Measurements from ENCODE around the gene PRKCA.
"Not testable (repeated sequence)": the region's sequence is repeated elsewhere in the genome, so short reads cannot be mapped to it uniquely, and the experiment has no call there.

Gene PRKCA

DNA sequence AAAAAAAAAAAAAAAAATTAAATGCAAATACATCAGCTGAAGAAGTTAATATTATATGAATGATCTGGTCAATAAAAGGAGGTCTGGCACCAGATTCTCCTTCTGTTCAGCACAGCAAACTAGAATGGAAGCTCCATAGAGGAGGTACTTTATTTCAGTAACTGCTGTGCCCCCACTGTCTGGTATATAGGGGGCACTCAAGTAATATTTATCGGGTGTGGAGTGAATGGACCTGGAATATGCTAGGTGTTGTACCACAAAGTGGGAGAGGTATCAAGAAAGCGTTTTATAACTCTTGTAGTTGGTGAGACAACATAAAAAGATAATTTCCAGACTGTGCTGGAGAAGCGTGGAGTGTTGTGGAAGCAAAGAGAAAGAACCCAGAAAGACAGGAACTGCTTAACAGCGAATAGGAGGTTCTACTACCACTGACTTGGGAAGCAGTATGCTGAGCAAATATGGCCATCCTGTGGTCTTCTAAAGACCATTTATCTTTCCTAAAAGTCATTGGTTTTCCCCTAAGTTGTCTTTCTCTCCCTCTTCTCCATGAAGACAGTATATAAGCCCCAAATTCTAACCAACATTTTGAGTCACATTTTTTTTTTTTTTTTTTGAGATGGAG lies 12.2 kb upstream of the PRKCA start:
- no peak for DNase-seq (ENCODE audit: low spot score)

DNA sequence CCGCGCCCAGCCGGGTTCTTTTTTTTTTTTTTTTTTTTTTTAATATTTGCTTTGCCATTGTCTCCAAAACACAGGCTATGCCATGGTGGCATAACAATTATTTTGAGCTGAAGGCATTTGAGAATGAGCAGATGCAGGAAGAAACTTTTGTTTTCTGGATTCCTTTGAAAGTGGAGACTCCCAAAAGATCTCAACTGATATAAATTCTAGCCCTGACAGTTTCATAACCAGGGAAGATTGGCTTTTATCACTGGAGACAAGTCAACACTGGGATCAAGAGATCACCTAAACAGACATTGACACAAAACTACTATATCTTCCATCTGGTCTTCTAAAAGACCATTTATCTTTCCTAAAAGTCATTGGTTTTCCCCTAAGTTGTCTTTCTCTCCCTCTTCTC lies 10.1 kb upstream of the PRKCA start:
- no peak for DNase-seq (ENCODE audit: low spot score)

DNA sequence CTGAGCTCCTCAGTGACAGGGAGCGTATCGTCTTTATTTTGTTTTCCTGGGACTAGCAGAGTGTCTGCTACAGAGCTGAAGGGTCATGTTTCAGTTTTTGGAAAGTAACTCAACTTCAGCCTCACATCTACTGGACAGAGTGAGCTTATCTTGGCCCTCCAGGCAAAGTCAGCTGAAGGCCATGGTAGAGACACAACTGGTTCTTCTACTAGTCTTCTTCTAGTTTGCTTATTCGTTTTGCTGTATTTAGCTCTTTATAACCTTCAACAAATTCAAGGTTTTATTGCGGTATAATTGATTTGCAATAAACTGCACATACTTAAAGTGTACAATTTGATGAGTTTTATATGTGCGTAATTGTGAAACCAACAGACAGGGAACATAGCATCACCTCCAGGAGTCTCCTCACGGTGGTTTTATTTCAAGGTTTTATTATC lies 6.1 kb upstream of the PRKCA start:
- no peak for DNase-seq (ENCODE audit: low spot score)

DNA sequence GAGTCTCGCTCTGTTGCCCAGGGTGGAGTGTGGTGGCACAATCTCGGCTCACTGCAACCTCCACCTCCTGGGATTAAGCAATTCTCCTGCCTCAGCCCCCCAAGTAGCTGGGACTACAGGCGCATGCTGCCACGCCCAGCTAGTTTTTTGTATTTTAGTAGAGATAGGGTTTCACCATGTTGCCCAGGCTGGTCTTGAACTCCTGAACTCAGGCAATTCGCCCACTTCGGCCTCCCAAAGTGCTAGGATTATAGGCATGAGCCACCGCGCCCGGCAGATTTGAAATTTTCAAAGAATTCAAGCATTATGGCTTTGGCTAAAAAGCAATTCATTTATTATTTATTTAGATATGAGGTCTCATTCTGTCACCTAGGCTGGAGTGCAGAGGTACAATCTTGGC lies 5.0 kb upstream of the PRKCA start:
- not testable (repeated sequence) for DNase-seq (ENCODE audit: low spot score)

DNA sequence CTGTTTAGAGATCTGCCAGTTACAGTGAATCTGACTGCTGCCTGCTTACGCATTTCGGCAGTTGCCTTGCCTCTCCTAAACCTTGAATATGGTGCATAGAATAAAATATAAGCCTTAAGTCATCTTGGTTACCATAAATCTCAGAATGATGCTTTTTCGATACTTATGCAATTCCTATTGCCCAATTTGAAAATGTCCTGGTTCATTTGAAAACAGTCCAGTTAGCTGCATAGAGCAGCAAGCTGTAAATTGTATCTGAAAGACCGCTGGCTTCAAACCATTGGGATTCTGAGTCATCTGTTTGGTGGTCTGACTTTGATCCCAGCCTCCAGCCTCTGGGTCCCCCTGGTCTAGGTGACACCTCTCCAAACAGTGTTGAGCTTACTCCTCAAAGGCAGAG lies 2.7 kb upstream of the PRKCA start:
- no peak for DNase-seq (ENCODE audit: low spot score)

DNA sequence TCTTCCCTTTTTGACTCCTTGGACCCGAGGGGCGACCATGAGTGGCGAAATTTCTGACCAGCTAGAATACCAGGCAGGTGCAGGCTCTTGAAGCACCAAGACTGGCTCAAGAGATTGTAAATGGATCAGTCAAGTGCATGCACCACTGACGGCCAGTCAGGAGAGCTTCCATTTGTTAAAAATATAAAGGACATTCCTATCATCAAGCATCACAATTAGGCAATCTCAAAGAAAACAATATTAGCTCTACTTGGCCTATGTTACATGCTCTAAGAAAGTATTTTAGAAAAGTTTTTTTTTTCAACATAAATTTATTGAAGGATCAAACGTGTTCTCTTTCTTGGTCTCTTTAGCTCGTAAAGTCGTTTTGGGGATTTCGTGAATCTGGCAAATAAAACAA lies 1.5 kb upstream of the PRKCA start:
- no peak for DNase-seq (ENCODE audit: low spot score)

DNA sequence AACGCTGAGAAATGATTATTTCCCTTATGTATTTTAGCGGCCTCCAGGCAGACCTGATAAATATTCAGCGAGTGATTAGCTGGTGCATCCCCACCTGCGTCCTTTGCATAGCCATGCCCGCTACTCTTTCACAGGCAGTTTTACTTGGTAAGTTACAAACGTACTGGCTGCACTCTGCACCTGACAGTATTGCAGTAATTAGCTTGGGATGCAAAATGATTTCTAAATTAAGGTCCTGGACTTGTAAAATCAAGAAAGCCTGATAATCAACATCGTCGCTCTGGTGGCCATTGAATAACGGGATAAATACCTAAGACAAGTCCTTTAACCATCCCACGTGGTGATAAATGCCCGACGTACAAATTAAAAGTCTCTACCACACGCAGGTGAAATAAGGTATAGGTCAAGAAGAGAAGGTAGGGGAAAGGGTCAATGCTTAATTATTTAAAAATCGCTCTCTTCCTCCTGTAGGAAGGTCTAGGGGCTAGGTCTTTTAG lies 998 bp upstream of the PRKCA start:
- DNase-seq (ENCODE audit: low spot score) = no peak

DNA sequence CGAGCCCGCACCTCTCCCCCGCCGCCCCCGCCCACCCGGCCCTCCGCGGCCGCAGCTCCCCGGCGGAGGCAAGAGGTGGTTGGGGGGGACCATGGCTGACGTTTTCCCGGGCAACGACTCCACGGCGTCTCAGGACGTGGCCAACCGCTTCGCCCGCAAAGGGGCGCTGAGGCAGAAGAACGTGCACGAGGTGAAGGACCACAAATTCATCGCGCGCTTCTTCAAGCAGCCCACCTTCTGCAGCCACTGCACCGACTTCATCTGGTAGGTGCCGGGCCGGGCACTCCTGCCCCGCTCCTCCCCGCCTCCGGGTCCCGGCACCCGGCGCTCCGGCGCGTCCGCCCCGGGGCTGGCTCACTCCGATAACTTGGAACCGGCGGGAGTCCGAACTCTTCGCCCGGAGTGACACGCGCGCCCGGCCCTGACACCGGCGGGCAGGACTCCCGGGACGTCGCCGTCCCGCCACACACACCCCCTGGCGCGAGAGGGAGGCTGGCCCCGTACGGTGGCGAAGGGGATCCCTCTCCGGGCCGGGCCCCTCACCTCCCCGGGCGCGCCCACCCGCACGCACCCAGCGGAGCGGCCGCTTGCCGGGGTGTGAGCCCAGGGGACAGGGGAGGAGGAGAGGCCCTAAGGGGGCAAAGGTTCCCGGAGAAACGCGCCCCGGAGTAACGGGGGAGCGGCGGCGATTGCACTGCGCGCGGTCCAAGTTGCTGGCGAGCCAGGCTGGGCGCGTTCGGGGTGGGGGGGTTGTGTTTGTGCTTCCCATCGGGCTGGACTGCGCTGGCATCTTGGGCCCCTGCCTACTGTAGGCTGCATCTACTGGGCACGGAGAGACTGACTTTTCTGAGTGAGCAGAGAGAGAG lies 581 bp downstream of the PRKCA start:
- DNase-seq (ENCODE audit: low spot score) = no peak

DNA sequence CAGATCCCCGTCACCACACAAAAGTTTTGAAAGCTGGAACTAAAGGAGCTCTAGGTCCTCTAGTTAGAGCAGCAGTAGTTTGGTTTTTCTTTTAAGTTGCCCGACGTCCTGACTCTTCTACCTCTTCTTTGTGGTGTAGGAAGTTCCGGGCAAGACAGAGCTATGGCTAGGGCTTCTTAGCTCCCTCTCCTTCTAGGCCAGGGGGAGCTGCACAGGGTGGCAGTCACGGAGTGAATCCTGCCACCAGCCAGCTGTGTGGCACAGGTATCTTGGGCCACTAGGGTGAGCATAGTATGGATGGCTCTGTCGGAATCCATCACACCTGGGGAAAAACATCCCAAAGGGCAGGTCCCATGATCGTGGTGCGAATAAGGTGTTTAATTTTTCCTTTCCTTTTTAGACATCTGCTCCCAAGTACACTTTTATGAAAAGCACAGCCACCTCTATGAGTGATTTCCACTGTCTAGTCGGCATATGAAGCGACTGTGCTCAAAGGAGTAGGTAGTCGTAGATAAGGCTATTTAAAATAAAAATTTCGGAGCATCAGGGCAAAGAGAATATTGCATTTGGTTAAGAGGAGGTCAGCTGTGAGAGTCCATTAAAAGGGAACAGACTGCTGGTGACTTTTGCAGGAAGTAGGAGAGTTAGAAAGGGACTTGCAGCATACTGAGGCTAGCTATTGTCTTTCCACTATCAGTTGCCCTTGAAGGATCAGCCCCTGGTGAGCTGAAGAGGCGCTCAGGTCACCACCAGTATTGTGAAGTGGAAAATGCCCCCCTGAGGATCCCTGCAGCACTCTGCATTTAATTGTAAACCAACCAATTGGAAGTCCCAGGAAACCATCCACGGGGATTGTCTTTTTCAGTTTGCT lies 2.1 kb downstream of the PRKCA start:
- no peak for DNase-seq (ENCODE audit: low spot score)

DNA sequence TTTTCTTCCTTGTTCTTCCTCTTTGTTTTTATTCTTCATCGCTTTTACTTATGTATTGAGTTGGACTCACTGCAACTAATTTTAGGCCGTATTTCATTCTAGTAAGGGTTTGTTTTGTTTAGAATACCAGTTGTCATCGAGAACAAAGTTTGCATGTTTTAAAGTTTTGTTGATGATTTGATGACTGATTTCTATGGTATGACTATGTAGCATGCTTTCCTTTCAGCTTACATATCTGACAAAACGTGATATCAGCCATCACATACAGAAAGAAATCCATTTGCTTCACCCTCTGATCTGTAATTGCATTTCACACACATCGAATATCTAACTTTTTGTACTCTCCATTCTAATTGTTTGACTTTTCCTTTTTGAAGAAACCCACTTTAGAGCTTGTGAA lies 4.0 kb downstream of the PRKCA start:
- DNase-seq (ENCODE audit: low spot score) = no peak

DNA sequence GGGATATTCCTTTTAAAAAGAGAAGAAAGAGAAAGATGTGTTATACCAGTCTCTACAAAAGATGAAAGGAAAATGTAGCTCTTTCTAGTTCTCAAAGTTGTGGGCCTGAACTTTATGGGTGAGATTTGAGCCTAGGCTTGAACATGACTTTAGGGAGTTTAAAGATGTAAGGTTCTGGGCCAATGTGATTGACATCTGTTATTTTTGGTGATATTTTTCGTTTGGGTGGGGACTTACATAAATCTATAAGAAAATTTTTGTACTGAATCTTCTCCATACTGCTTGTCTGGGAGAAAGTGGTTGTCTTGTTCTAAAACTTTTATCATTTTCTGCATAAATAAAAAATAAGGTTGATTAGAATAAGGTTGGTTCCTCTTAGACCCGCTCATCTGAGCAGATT lies 4.8 kb downstream of the PRKCA start:
- DNase-seq (ENCODE audit: low spot score) = no peak

DNA sequence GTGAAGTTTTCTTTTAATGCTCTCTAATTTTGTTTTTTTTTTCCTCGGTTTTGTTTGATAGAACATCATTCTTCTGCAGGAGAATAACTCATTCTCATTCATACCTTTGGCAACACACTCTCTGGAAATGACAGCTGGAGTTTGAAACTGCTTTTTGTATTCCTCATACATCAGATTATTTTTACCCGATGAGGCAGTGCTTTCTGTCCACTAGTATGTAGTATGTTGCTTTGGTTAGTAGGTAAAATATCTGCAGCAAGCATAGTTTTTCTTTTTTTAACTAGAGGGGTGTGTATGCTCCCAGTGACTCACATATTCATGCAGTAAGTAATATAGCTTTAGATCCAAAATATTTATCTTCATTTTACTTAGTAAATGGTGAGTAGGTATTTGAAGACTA lies 6.4 kb downstream of the PRKCA start:
- no peak for DNase-seq (ENCODE audit: low spot score)

DNA sequence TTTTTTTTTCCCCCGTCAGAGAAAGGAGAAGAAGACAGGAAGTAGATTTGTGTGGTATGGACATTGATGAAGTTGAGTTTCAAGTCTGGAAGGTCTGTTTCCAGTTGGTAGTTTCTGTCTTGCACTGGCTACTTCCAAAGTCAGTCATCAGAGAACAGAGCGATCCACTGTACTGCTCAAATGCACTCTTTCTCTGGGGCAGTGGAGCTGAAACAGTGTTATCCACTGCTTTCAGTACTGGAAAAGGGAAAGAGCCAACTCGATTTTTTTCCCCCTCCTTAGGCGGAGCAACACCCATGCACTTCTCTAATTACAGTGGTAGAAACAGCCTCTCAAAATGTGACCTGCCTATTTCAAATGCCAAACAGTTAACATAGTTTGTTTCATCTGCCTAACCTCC lies 7.4 kb downstream of the PRKCA start:
- no peak for DNase-seq (ENCODE audit: low spot score)

DNA sequence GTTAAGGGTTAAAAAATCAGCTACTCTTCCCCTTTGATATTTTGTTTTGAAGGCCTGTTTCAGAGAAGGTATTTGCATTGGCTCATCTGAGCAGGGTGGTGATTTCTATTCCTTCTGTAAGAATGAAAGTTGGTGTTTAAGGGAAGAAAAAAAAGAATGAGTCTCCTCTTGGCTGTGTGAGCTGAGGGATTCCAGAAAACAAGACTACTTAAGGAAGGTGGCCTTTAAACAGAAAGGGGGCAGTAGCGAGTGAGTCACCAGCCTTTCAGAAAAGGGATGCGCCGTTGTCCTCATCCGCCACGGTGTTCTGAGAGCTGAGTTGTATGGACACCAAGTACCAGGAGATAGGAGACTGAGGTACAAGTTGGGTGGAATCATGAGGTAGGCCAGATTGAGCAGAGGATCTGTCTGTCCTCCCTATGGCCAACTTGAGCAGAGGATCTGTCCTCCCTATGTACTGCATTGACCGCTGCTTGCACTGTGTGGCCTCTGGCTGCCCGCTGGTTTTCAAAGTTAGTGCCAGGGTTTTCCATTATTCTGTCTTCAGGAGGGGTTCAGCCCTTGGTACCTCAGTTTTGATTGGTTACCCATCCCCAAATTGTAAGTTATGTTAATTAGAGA lies 8.2 kb downstream of the PRKCA start:
- DNase-seq (ENCODE audit: low spot score) = no peak

DNA sequence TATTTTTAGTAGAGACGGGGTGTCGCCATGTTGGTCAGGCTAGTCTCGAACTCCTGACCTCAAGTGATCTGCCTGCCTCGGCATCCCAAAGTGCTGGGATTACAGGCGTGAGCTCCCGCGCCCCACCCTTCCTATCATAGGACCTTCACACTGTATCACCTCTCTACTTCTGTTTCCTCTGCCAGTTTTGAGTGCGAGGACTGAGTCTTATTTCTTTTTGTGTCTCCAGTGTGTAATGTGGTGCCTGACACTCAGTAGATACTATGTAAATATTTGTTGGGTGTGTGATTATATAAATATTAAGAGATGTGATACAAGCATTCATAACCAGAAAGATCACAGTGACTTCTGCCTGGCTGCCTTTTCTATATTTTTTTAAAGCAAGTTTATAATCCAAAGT lies 10.5 kb downstream of the PRKCA start:
- DNase-seq (ENCODE audit: low spot score) = no peak

DNA sequence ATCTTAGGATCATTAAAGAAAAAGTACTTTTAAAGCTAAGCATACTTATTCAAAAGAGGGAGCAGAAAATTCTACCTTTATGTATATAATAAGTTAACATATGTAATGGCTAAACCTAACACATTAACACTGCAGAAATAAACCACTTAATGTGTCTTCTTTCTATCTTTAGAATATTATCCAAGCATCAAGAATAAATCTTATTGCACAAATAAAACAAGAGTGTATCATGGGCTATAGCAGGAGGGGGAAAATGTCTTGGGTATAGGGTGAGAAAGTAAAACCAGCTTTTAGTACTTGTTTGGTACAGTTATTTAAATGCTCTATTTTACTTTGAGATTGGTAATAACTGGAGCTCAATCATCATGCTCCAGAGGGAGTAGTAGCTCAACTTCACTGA lies 10.9 kb downstream of the PRKCA start:
- DNase-seq (ENCODE audit: low spot score) = no peak

DNA sequence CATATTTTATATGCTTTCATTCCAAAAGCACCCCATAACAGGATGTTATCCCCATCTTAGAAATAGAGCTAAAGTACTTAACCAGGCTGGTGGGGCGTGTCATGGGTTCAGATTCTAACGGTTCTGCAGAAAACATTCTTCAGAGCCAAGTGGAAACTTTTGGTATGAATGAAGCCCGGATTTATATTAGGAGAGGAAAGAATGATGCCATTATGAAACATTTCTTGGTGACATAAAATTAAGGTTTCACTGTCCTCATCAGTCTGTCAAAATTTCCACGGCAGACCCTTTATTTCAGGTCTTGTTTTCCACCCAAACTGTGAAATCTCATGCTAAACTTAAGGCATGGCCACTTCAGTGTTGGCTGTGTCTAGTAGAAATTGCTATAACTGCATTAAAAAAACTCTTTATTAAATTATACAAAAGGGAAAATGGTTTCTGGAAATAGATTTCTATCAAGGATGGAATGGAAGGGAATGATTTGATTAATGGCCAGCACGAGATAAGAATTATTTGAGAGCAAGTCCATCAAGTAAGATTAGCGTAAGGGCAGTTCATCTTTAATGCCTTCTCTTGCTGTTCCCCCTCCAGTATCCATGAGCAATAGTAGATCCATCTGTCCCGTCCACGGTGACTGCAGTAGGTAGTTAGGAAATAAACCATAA lies 11.7 kb downstream of the PRKCA start:
- DNase-seq (ENCODE audit: low spot score) = no peak

DNA sequence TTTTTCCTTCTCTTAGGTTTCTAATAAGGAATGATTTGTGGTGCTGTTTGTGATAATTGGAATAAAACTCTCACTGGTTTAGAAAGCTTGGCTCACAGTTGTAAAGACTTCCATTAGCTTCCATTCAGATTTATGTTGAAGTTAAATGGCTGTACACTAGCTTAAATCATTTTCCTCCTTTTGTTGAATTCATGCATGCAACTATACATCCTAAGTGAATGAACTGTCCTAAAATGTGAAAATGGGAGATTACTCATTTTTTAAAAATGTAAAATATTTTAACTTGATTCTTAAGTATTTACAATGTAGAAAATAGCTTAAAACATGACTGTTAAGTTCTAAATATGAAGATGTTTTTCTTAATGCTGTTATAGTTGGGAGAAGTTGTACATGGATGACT lies 15.2 kb downstream of the PRKCA start:
- no peak for DNase-seq (ENCODE audit: low spot score)

DNA sequence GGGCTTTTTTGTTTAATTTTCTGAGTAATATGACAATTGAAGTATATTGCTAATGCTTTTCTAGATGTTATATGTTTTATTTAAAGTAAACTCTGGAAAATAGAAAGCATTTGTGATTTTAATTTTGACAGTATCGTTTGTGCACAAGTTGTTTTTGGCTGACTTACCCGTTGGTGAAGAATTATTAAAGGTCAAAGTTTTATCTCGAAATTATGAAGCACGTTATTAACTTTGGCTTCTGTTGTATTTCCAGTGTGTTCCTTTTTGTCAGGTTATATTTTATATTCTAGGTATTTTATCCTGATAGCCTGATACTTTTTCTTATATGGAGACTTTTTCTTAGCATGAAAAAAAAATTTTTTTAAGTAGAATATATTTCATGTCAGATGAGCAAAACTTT lies 16.8 kb downstream of the PRKCA start:
- no peak for DNase-seq (ENCODE audit: low spot score)

DNA sequence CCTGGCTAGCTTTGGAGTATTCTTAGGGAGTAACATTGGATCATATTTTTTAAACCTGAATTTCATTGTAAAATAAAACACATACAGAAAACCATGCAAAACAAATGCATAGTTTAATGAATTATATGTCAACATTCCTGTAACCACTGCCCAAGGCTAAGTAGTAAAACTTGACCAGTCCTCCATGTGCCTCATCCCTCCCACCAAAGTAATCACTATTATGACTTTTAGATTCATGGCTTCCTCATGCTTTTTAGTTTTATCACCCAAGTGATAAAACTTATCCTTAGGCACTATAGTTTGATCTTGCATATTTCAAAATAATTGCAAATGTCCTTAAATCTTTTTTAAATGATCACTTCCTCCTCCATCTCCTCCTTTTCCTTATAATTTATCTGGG lies 20.4 kb downstream of the PRKCA start:
- DNase-seq (ENCODE audit: low spot score) = no peak

DNA sequence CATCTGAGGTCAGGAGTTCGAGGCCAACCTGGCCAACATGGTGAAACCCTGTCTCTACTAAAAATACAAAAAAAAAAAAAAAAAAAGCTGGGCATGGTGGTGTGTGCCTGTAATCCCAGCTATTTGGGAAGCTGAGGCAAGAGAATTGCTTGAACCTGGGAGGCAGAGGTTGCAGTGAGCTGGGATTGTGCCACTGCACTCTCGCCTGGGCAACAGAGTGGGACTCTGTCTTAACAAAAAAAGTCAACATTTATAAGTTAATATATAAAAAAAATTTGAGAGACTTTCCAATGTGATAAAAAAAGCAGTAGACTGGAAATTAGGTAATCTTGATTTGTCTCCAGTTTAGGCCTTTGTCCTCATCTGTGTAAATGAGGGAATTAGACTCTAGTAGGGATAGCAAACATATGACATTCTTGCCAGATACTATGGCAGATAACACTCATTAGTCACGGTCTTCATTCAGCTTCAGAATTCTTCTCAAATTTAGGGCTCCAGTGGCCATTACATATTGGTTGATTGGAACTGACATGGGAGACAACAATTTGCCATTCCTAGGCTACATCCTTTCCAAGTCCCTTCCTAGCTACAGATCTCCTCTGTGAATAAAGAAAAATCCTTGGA lies 22.1 kb downstream of the PRKCA start:
- DNase-seq (ENCODE audit: low spot score) = not testable (repeated sequence)

Measured in hematopoietic multipotent progenitor cell treated with erythropoietin and hydrocortisone succinate and interleukin-3 and kit ligand, for 15 days (in vitro differentiated cells).